Testis (tissue), 3 donors: ENCODE measurements around the gene TFE3. TPM values are rescaled to one million over a fixed set of nuclear protein-coding genes. Genes with fewer than 3 reads are reported as not detected.

Source experiments
- DNase-seq: peaks from one replicate; pipeline ENCODE4 v3.0.0-alpha.2; 2019
- H3K27ac ChIP-seq, 2 donors: fragments of 200-600 bp; sonication (generic); one replicate each; pipeline ENCODE4 v1.5.1; 2019
- H3K27me3 ChIP-seq: fragments of 200-600 bp; sonication (generic); one replicate; pipeline ENCODE4 v1.5.1; 2019
- H3K36me3 ChIP-seq: fragments of 200-600 bp; sonication (generic); one replicate; pipeline ENCODE4 v1.5.1; 2017; ENCODE audit warnings: low read depth; ENCODE audit errors: missing control alignments
- H3K4me1 ChIP-seq: fragments of 200-600 bp; sonication (generic); one replicate; pipeline ENCODE4 v1.5.1; 2019
- H3K4me3 ChIP-seq, 2 donors: fragments of 200-600 bp; sonication (generic); one replicate each; pipeline ENCODE4 v1.5.1; 2017 to 2019
- H3K9me3 ChIP-seq: fragments of 200-600 bp; sonication (generic); one replicate; pipeline ENCODE4 v1.5.1; 2017
- POLR2A ChIP-seq: fragments of 450-650 bp; IDR thresholded peaks from one replicate; pipeline ENCODE4 v1.6.1; 2017; ENCODE audit warnings: antibody characterized with exemption, mild to moderate bottlenecking, moderate library complexity
- WGBS, 2 donors: methylation state at CpG; one replicate each; pipeline ENCODE4 v1.1.5; 2018; 5-methylcytosine and 5-hydroxymethylcytosine counted together
- intact Hi-C: fragments of 100-400 bp; cut with DNase I; formaldehyde crosslinking; loops from one replicate; pipeline ENCODE4 v1.15.1; 2023; ENCODE audit warnings: low total_unique reads
- polyA plus RNA-seq: library from polyadenylated mRNA; stranded (reverse); fragments of 350-450 nt; fragmentation: Illumina TruSeq; extraction: RNeasy Lipid Tissue Mini Kit (QIAGEN cat#74804); gene quantifications from one replicate; pipeline ENCODE4 v1.2.3, GENCODE V29; 2014; ENCODE audit warnings: low read depth, low replicate concordance; ENCODE audit not compliant: insufficient read depth
- total RNA-seq, 2 donors: library from RNA; depleted of rRNA; stranded (reverse); fragments of >200 nt; gene quantifications; one replicate each; pipeline ENCODE4 v1.2.3, GENCODE V29; 2016
- TF ChIP-seq, protein P1 (sequence below), 3 experiments: fragments of 450-650 bp in 2 of 3; fragments of 200-600 bp in 1 of 3; sonication (generic) in 1 of 3; IDR thresholded peaks; one replicate each; pipeline ENCODE4 v1.5.1; 2016 to 2019; ENCODE audit warnings: antibody characterized with exemption in 3 of 3, mild to moderate bottlenecking in 2 of 3, moderate library complexity in 1 of 3

The TFE3 gene
- total and polyA plus RNA-seq, 3 donors from 2014 or later = 29.3 to 66.0 (median 53.9) TPM

DNA sequence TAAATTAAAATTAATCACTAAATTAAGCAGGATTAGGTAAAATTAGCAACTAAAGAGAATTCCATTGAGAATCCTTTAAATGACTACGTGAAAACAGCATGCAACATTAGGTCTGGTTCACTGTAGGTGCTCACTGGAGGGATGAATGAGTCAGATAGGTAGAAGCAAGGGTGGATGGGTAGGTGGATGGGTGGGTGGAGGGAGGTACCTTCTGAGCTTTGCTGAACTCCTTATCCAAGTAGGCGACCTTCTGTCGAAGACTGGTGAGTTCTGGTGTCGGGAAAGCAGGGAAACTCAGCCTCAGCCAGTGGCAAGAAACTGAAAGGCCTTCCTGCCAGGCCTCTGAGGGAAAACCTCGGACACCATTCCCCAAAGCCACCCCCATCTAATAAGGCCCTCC lies 44.1 kb downstream of the TFE3 start:
- intact Hi-C loops = no loop called here
- H3K27me3 ChIP-seq = no peaks in the 10 kb centered on the region
- H3K9me3 ChIP-seq = no peaks in the 10 kb centered on the region
- TF ChIP-seq, protein P1, sequence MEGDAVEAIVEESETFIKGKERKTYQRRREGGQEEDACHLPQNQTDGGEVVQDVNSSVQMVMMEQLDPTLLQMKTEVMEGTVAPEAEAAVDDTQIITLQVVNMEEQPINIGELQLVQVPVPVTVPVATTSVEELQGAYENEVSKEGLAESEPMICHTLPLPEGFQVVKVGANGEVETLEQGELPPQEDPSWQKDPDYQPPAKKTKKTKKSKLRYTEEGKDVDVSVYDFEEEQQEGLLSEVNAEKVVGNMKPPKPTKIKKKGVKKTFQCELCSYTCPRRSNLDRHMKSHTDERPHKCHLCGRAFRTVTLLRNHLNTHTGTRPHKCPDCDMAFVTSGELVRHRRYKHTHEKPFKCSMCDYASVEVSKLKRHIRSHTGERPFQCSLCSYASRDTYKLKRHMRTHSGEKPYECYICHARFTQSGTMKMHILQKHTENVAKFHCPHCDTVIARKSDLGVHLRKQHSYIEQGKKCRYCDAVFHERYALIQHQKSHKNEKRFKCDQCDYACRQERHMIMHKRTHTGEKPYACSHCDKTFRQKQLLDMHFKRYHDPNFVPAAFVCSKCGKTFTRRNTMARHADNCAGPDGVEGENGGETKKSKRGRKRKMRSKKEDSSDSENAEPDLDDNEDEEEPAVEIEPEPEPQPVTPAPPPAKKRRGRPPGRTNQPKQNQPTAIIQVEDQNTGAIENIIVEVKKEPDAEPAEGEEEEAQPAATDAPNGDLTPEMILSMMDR (IDR thresholded peaks at IDR 0.05) = no peak
- no peak for TF ChIP-seq POLR2A
- H3K27ac ChIP-seq = no peak overlapping the region
- H3K4me1 ChIP-seq = peaks cover 4% of the 10 kb centered on the region
- DNase-seq = no peak
- 91 to 100% methylated on average over 1 to 5 of the region's 5 CpGs for WGBS, 2 donors
- no peaks in the 10 kb centered on the region for H3K36me3 ChIP-seq
- H3K4me3 ChIP-seq = no peak overlapping the region

DNA sequence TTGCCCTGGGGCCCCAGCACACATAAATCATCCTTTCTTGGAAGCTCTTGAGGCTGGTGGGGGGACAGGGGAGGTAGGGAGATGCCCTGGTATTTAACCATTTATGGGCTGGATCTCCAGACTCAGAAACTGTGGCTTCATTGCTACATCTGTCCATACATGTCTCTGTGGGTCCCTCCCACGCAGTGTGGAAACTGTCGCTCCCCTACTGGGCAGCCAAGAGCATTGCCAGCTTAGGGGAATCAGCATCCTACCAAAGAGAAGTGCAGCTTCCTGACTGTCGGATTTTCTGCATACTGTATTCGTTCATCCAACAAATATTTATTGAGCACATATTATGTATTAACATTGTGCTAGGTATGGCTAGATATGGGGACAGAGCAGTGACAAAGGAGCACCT lies 44.8 kb downstream of the TFE3 start:
- Histone ChIP-seq H3K4me1 (peaks cover 4% of the 10 kb centered on the region), H3K27ac (no peak overlapping the region), H3K4me3 (no peak overlapping the region), H3K36me3 (no peaks in the 10 kb centered on the region), H3K9me3 (no peaks in the 10 kb centered on the region), H3K27me3 (no peaks in the 10 kb centered on the region)
- no peak for DNase-seq
- no peak for TF ChIP-seq POLR2A
- TF ChIP-seq, protein P1 (IDR thresholded peaks at IDR 0.05) = no peak
- intact Hi-C loops = no loop called here
- WGBS, 2 donors = 91 to 93% methylated on average over 4 of the region's 4 CpGs

DNA sequence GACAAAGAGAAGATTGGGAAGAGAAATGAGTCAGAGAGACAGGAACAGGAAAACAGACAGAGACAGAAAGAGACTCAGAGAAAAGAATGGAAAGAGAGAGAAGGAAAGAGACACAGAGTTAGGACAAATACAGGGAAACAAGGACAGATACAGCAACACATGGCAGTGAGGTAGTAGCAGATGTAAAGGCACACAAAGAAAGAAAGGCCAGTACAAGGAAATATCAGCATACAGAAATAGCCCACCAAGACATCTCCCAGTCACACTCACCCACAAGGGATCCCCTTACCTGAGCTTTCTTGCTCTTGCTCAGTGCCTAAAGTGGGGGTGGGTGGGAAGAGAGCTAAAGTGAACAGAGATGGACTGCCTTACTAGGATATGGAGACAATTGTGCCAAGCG lies 45.3 kb downstream of the TFE3 start:
- DNase-seq = no peak
- no peak for TF ChIP-seq POLR2A
- TF ChIP-seq, protein P1 (IDR thresholded peaks at IDR 0.05) = no peak
- 64 to 71% methylated on average over 1 of the region's 1 CpG for WGBS, 2 donors

DNA sequence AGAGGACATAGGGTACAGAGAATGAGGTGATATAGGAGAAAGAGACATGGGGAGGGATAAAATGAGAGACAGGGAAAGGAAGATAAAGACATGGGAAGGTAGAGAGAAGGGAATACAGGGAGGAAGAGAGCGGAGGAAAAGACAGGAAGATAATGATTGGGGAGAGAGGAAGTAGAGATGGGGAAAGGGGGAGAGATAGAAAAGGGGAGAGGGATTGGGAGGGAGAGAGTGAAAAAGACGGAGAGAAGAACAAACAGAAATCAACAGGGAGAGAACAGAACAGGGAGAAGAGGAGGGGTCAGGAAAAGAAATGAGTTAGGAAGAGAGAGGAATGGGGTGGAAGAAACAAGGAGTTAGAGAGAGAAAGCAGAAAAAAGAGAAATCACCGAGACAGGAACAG lies 45.7 kb downstream of the TFE3 start:
- 90 to 96% methylated on average over 3 of the region's 3 CpGs for WGBS, 2 donors
- intact Hi-C loops = no loop called here
- H3K4me1 ChIP-seq = peaks cover 4% of the 10 kb centered on the region

More for the DNA sequence above, 45.3 kb downstream of the TFE3 start:
- Histone ChIP-seq H3K27ac (no peak overlapping the region), H3K36me3 (no peaks in the 10 kb centered on the region), H3K4me3 (no peak overlapping the region), H3K27me3 (no peaks in the 10 kb centered on the region), H3K9me3 (no peaks in the 10 kb centered on the region), H3K4me1 (peaks cover 4% of the 10 kb centered on the region)
- intact Hi-C loops = no loop called here

DNA sequence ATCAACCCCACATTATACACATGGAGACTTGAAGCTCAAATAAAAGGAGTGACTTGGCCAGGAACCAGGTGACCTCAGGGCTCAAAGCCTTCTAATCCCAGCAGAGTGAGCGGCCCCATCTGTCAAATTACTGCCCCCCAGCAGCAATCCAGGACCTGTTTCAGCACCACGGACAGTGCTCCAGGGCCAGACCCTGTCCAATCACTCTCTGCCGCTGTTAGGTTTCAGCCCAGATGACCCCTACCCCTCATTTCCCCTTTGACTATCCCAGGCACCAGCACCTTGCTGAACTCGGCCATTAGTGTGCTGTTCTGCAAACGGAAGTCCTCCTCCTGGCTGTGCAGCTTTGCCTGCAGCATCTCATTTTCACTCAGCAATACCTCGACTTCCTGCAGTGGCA lies 46.2 kb downstream of the TFE3 start:
- WGBS, 2 donors = 71 to 78% methylated on average over 6 of the region's 6 CpGs
- Histone ChIP-seq H3K36me3 (no peaks in the 10 kb centered on the region), H3K9me3 (no peaks in the 10 kb centered on the region), H3K27me3 (no peaks in the 10 kb centered on the region), H3K4me1 (peaks cover 4% of the 10 kb centered on the region), H3K27ac (no peak overlapping the region), H3K4me3 (no peak overlapping the region)
- no peak for DNase-seq
- TF ChIP-seq POLR2A = no peak
- TF ChIP-seq, protein P1 (IDR thresholded peaks at IDR 0.05) = no peak
- intact Hi-C loops = no loop called here

More for the DNA sequence above, 45.7 kb downstream of the TFE3 start:
- H3K4me3 ChIP-seq = no peak overlapping the region
- TF ChIP-seq POLR2A = no peak
- TF ChIP-seq, protein P1 (IDR thresholded peaks at IDR 0.05) = no peak
- no peaks in the 10 kb centered on the region for H3K27me3 ChIP-seq
- H3K36me3 ChIP-seq = no peaks in the 10 kb centered on the region
- DNase-seq = no peak
- H3K27ac ChIP-seq = no peak overlapping the region
- H3K9me3 ChIP-seq = no peaks in the 10 kb centered on the region
